Fibroblast of mammary gland (primary cell): ENCODE results near the gene AKR1B1.

Source experiments
- DNase-seq: peaks from one replicate; pipeline ENCODE4 v3.0.0-alpha.2; 2010; ENCODE audit warnings: low read depth
- H3K4me3 ChIP-seq: 2 replicates; pipeline ENCODE4 v1.5.1; 2011; ENCODE audit warnings: low read depth, mild to moderate bottlenecking, low read length, moderate library complexity; ENCODE audit not compliant: control insufficient read depth
- TF ChIP-seq, protein P1 (sequence below): conservative IDR thresholded peaks from 2 replicates; pipeline ENCODE4 v1.5.1; 2011; ENCODE audit warnings: low read depth, low read length, inconsistent platforms; ENCODE audit not compliant: control insufficient read depth, insufficient read depth

AKR1B1 gene

DNA sequence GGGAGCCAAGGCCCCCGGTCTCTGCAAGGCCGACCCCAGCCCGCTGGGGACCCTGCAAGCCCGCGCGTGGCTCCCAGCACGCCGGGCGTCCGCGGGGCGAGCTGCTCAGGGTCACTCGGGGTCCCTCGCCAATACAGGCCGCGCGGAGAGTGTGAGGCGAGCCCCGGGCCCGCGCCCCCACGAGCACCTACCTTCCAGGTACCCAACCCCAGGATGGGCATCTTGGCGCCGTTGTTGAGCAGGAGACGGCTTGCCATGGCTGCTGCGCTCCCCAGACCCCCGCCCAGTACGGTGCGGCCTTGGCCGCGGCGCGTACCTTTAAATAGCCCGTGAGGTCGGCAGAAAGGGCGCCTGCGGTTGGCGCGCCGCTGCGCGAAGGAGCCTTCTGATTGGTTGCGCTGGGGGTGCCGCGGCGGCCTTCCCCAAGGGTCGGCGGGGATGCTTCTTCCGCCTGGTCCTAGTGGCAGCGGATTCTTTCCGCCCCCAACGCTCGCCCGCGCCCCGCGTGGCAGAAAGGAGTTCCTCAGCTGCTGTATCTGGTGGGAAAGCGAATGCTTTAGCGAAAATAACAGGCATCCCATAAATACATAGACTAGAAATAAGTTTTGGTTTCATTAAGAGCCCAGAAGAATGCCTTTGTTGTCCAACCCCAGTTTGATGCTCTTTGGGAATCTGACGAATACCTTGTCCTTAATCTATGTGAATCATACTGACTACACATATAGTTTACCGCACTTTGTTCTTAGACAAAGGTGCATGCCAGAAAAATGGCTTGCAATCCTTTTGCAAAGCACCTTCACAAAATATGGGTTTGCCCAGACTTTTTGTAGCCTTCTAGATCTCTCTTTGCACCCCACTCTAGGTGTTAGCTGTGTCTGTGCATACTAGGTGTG is at the start of gene AKR1B1:
Gene AKR1B1, minus strand, starts transcription at position 295 of the 893 bp plus-strand sequence. Its CDS starts 38 bp downstream, at position 257.
- peak; percentile 85 for DNase-seq
- TF ChIP-seq, protein P1, sequence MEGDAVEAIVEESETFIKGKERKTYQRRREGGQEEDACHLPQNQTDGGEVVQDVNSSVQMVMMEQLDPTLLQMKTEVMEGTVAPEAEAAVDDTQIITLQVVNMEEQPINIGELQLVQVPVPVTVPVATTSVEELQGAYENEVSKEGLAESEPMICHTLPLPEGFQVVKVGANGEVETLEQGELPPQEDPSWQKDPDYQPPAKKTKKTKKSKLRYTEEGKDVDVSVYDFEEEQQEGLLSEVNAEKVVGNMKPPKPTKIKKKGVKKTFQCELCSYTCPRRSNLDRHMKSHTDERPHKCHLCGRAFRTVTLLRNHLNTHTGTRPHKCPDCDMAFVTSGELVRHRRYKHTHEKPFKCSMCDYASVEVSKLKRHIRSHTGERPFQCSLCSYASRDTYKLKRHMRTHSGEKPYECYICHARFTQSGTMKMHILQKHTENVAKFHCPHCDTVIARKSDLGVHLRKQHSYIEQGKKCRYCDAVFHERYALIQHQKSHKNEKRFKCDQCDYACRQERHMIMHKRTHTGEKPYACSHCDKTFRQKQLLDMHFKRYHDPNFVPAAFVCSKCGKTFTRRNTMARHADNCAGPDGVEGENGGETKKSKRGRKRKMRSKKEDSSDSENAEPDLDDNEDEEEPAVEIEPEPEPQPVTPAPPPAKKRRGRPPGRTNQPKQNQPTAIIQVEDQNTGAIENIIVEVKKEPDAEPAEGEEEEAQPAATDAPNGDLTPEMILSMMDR: peak; percentile 50
- H3K4me3 ChIP-seq: peak within 1 kb of the TSS; percentile 81

DNA sequence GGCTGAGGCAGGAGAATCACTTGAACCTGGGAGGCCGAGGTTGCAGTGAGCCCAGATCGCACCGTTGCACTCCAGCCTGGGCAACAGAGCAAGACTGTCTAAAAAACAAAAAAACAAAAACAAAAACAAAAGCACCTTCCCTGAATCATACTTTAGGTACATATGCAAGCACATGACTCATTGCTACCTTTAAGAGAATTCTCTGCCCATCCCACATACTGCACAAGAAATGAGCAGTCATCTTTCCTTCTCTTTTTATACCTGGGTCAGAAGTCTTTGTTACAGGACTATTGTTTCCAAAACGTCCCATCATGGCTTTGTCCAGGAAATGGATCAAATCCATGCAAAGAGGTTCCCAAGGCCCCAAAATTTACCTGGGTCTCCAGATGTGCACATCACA is 47.0 kb upstream of the AKR1B1 start:
- no peak for DNase-seq
- no peak overlapping the region for H3K4me3 ChIP-seq
- TF ChIP-seq, protein P1: no peak

DNA sequence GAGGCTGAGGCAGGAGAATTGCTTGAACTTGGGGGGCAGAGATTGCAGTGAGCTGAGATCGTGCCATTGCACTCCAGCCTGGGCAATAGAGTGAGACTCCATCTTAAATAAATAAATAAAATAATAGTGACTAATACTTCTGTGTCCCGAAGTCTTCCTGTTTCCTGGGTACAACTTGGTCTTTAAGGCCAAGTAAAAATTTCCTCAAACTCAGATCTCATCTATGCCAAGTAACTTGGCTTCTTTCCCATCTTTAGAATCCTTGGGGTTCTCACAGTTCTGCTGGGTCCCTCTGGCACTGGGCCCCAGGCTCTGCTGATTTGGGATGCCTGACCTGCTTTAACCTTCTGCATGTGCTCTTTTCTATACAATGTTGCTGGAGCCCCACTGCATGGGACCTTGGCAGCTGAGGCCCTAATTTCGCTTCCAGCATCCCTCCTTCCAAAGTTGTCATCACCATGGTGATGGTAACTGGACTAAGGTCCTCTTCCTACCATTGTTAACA is 45.8 kb upstream of the AKR1B1 start:
- TF ChIP-seq, protein P1: no peak
- peak; percentile 28 for DNase-seq
- H3K4me3 ChIP-seq: no peak overlapping the region

DNA sequence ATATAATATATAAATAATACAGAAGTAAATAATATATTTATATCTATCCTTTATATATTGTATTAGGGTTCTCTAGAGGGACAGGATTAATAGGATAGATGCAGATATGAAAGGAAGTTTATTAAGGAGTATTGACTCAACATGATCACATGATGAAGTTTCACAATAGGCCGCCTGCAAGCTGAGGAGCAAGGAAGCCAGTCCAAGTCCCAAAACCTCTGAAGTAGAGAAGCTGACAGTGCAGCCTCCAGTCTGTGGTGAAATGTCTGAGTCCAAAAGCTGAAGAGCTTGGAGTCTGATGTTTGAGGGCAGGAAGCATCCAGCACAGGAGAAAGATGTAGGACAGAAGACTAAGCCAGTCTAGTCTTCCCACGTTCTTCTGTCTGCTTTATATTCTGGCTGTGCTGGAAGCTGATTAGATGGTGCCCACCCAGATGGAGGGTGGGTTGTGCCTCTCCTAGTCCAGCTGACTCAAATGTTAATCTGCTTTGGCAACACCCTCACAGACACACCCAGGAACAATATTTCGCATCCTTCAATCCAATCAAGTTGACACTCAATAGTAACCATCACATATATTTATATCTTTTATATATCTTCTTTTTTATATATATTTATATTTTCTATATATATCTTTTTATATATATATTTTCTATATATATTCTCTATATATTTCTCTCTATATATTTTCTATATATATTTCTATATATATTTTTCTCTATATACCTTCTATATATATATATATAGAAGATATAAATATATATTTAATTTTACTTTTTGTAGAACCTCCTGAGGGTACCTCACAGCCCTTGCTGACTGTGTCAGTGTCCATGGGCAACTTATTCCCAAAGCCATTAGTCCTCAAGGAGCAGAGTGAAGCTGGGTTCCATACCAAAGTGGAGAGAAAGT is 43.8 kb upstream of the AKR1B1 start:
- TF ChIP-seq, protein P1: no peak
- peak; percentile 84 for DNase-seq
- H3K4me3 ChIP-seq: no peak overlapping the region

DNA sequence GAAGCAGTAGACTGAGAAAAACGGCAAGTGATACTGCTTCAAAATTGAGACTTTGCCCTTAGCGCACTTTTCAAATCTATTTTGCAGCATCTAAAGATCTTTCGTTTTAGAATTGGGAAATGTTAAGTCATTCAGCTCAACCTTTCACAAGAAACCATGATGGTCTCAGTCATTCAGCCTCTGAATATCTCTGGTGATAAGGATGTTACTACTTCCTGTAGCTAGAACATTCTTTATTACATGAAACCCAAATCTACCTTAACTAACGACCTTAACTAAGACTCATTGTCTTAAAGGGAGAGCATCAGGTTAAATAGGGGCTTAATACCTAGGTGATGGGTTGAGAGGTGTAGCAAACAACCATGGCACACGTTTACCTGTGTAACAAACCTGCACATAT is 42.1 kb upstream of the AKR1B1 start:
- TF ChIP-seq, protein P1: no peak
- no peak overlapping the region for H3K4me3 ChIP-seq
- no peak for DNase-seq

DNA sequence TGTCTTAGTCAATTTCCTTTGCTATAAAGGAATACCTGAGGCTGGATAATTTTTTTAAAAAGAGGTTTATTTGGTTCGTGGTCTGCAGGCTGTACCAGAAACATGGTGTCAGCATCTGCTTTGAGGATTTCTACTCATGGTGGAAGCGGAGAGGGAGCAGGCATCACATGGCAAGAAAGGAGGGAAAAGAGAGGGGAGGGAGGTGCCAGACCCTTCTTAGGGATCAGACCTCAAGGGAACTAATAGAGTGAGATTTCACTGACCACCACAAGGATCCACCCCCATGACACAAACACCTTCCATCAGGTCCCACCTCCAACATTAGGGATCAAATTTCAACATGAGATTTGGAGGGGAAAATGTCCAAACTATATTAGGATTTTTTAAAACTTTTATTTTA is 41.5 kb upstream of the AKR1B1 start:
- TF ChIP-seq, protein P1: no peak
- no peak for DNase-seq
- no peak overlapping the region for H3K4me3 ChIP-seq
